Suprapubic skin (tissue), 4 donors: ENCODE measurements around the gene ANKRD34C. TPM values are rescaled to one million over a fixed set of nuclear protein-coding genes. Genes with fewer than 3 reads are reported as not detected.

Experiments
- DNase-seq, 2 donors: peaks; one replicate each; pipeline ENCODE4 v3.0.0-alpha.2; 2019; ENCODE audit warnings: low spot score in 2 of 2
- H3K27ac ChIP-seq: fragments of 200-600 bp; sonication (generic); one replicate; pipeline ENCODE4 v1.5.1; 2019
- H3K27me3 ChIP-seq: fragments of 200-600 bp; sonication (generic); one replicate; pipeline ENCODE4 v1.5.1; 2019
- H3K36me3 ChIP-seq: fragments of 200-600 bp; sonication (generic); one replicate; pipeline ENCODE4 v1.5.1; 2019
- H3K4me1 ChIP-seq: fragments of 200-600 bp; sonication (generic); one replicate; pipeline ENCODE4 v1.5.1; 2019
- H3K4me3 ChIP-seq: fragments of 200-600 bp; sonication (generic); one replicate; pipeline ENCODE4 v1.5.1; 2019; ENCODE audit warnings: mild to moderate bottlenecking
- H3K9me3 ChIP-seq: fragments of 200-600 bp; sonication (generic); one replicate; pipeline ENCODE4 v1.5.1; 2019
- CTCF ChIP-seq, 2 donors: fragments of 200-600 bp in 1 of 2; fragments of 450-650 bp in 1 of 2; sonication (generic) in 1 of 2; IDR thresholded peaks; one replicate each; pipeline ENCODE4 v1.5.1; 2016 to 2019; ENCODE audit warnings: antibody characterized with exemption in 2 of 2, mild to moderate bottlenecking in 1 of 2, moderate library complexity in 1 of 2
- EP300 ChIP-seq: sonication (generic); formaldehyde crosslinking; IDR thresholded peaks from one replicate; pipeline ENCODE4 v1.6.1; 2017; ENCODE audit warnings: antibody characterized with exemption
- POLR2A ChIP-seq, 2 donors: fragments of 450-650 bp; IDR thresholded peaks; one replicate each; pipeline ENCODE4 v1.6.1; 2017; ENCODE audit warnings: antibody characterized with exemption in 2 of 2, mild to moderate bottlenecking in 2 of 2, moderate library complexity in 2 of 2
- POLR2AphosphoS5 ChIP-seq, 3 donors: sonication (generic); formaldehyde crosslinking; IDR thresholded peaks; one replicate each; pipeline ENCODE4 v1.6.1; 2017; ENCODE audit warnings: antibody characterized with exemption in 3 of 3
- WGBS: methylation state at CpG from one replicate; pipeline ENCODE4 v1.1.5; 2018; 5-methylcytosine and 5-hydroxymethylcytosine counted together
- total RNA-seq, 4 donors: library from RNA; depleted of rRNA; stranded (reverse); fragments of >200 nt; gene quantifications; one replicate each; pipeline ENCODE4 v1.1.0, GENCODE V29; 2016

Gene ANKRD34C
- total RNA-seq, 4 donors from 2014 or later, result not detected

- Histone ChIP-seq H3K4me3 (no peak overlapping the region), H3K9me3 (no peaks in the 10 kb centered on the region), H3K36me3 (no peaks in the 10 kb centered on the region), H3K27ac (no peak overlapping the region), H3K27me3 (peaks cover 77% of the 10 kb centered on the region), H3K4me1 (peaks cover 7% of the 10 kb centered on the region)
- 12% methylated on average over 42 of the region's 46 CpGs for WGBS
- DNase-seq, result no peak
- TF ChIP-seq POLR2A (IDR thresholded peaks at IDR 0.05), result no peak
- TF ChIP-seq CTCF (IDR thresholded peaks at IDR 0.05), result no peak
- no peak for TF ChIP-seq POLR2AphosphoS5 (IDR thresholded peaks at IDR 0.05)
- no peak for TF ChIP-seq EP300
These were observed 928 bp downstream of the ANKRD34C start for GRCh38 chr15:79283252-79284048.

GRCh38 chr15:79290642-79291275 lies 8.2 kb downstream of the ANKRD34C start:
- H3K36me3 ChIP-seq, result no peaks in the 10 kb centered on the region
- TF ChIP-seq CTCF (IDR thresholded peaks at IDR 0.05) (no peak), POLR2A (IDR thresholded peaks at IDR 0.05) (no peak), EP300 (no peak), POLR2AphosphoS5 (IDR thresholded peaks at IDR 0.05) (no peak)
- no peak overlapping the region for H3K27ac ChIP-seq
- no peaks in the 10 kb centered on the region for H3K9me3 ChIP-seq
- no peak for DNase-seq
- 62% methylated on average over 6 of the region's 6 CpGs for WGBS
- H3K4me1 ChIP-seq, result no peaks in the 10 kb centered on the region
- H3K4me3 ChIP-seq, result no peak overlapping the region
- peaks cover 37% of the 10 kb centered on the region for H3K27me3 ChIP-seq

- WGBS, result 90% methylated on average over 4 of the region's 4 CpGs
- TF ChIP-seq EP300 (no peak), CTCF (IDR thresholded peaks at IDR 0.05) (no peak), POLR2AphosphoS5 (IDR thresholded peaks at IDR 0.05) (no peak), POLR2A (IDR thresholded peaks at IDR 0.05) (no peak)
- Histone ChIP-seq H3K9me3 (no peaks in the 10 kb centered on the region), H3K27me3 (peaks cover 27% of the 10 kb centered on the region), H3K27ac (no peak overlapping the region), H3K4me3 (no peak overlapping the region), H3K4me1 (no peaks in the 10 kb centered on the region), H3K36me3 (no peaks in the 10 kb centered on the region)
- DNase-seq, result no peak
These were observed 9.5 kb downstream of the ANKRD34C start for GRCh38 chr15:79292011-79292410.

- WGBS, result 39% methylated on average over 3 of the region's 7 CpGs
- no peak for TF ChIP-seq EP300
- no peak for TF ChIP-seq POLR2AphosphoS5 (IDR thresholded peaks at IDR 0.05)
- no peak for TF ChIP-seq CTCF (IDR thresholded peaks at IDR 0.05)
- TF ChIP-seq POLR2A (IDR thresholded peaks at IDR 0.05), result no peak
- DNase-seq, result no peak
These were observed 11.6 kb downstream of the ANKRD34C start for GRCh38 chr15:79294075-79294474.

GRCh38 chr15:79296583-79296982 lies 14.1 kb downstream of the ANKRD34C start:
- no peak overlapping the region for H3K4me3 ChIP-seq
- no peaks in the 10 kb centered on the region for H3K36me3 ChIP-seq
- H3K27me3 ChIP-seq, result peaks cover 28% of the 10 kb centered on the region
- H3K9me3 ChIP-seq, result no peaks in the 10 kb centered on the region
- DNase-seq, result no peak
- 56% methylated on average over 4 of the region's 4 CpGs for WGBS
- TF ChIP-seq EP300, result no peak
- peak in 1 of 2 donors; percentile 22 for TF ChIP-seq CTCF (IDR thresholded peaks at IDR 0.05)
- H3K27ac ChIP-seq, result no peak overlapping the region
- no peaks in the 10 kb centered on the region for H3K4me1 ChIP-seq

More at GRCh38 chr15:79294075-79294474, 11.6 kb downstream of the ANKRD34C start:
- Histone ChIP-seq H3K4me1 (no peaks in the 10 kb centered on the region), H3K36me3 (no peaks in the 10 kb centered on the region), H3K9me3 (no peaks in the 10 kb centered on the region), H3K4me3 (no peak overlapping the region), H3K27ac (no peak overlapping the region), H3K27me3 (peaks cover 19% of the 10 kb centered on the region)
